SK-N-SH treated with all-trans-retinoic acid at 6 μM for 48 hours (cell line): Measurements from ENCODE around the gene EPN1.

Source experiments
- ATAC-seq: fragments of 200-7000 bp; cut with Tn5 transposase; 3 replicates; pipeline ENCODE4 v1.9.1; 2020; ENCODE audit warnings: mild to moderate bottlenecking, moderate library complexity
- ARNTL ChIP-seq: fragments of 450-650 bp; formaldehyde crosslinking; IDR thresholded peaks from 2 replicates; pipeline ENCODE4 v1.5.0; 2020; ENCODE audit warnings: low read depth, mild to moderate bottlenecking, moderate library complexity, borderline replicate concordance
- BACH2 ChIP-seq: fragments of 250-450 bp; sonication (Bioruptor Pico); IDR thresholded peaks from 2 replicates; pipeline ENCODE4 v1.9.0; 2021; ENCODE audit warnings: mild to moderate bottlenecking, borderline replicate concordance
- CREB5 ChIP-seq: fragments of 250-450 bp; sonication (Bioruptor Pico); IDR thresholded peaks from 2 replicates; pipeline ENCODE4 v1.5.1; 2020; ENCODE audit warnings: low read depth, mild to moderate bottlenecking, moderate library complexity
- CSDC2 ChIP-seq: fragments of 250-450 bp; sonication (Bioruptor Pico); IDR thresholded peaks from 2 replicates; pipeline ENCODE4 v1.5.0; 2020; ENCODE audit warnings: mild to moderate bottlenecking, moderate library complexity
- ESRRG ChIP-seq: fragments of 250-450 bp; sonication (Bioruptor Pico); IDR thresholded peaks from 2 replicates; pipeline ENCODE4 v1.6.1; 2021; ENCODE audit warnings: mild to moderate bottlenecking
- GLIS3 ChIP-seq: fragments of 250-450 bp; sonication (Bioruptor Pico); IDR thresholded peaks from 2 replicates; pipeline ENCODE4 v1.5.0; 2020; ENCODE audit warnings: mild to moderate bottlenecking, moderate library complexity
- ISL1 ChIP-seq: fragments of 250-450 bp; sonication (Bioruptor Pico); IDR thresholded peaks from 2 replicates; pipeline ENCODE4 v2.1.2; 2022; ENCODE audit warnings: mild to moderate bottlenecking, moderate library complexity
- OSR1 ChIP-seq: fragments of 250-450 bp; sonication (Bioruptor Pico); IDR thresholded peaks from 2 replicates; pipeline ENCODE4 v1.8.0; 2022; ENCODE audit warnings: moderate library complexity, mild to moderate bottlenecking, inconsistent platforms
- PPARA ChIP-seq: fragments of 250-450 bp; sonication (Bioruptor Pico); IDR thresholded peaks from 2 replicates; pipeline ENCODE4 v1.5.0; 2020; ENCODE audit warnings: mild to moderate bottlenecking, borderline replicate concordance
- RARB ChIP-seq: fragments of 250-450 bp; sonication (Bioruptor Pico); IDR thresholded peaks from 2 replicates; pipeline ENCODE4 v1.8.0; 2021; ENCODE audit warnings: mild to moderate bottlenecking, moderate library complexity
- SNAI2 ChIP-seq: fragments of 250-450 bp; sonication (Bioruptor Pico); IDR thresholded peaks from 2 replicates; pipeline ENCODE4 v1.5.0; 2020; ENCODE audit warnings: mild to moderate bottlenecking, moderate library complexity
- TCF4 ChIP-seq: fragments of 250-450 bp; sonication (Bioruptor Pico); IDR thresholded peaks from 2 replicates; pipeline ENCODE4 v1.8.0; 2021; ENCODE audit warnings: mild to moderate bottlenecking, moderate library complexity, borderline replicate concordance
- TOX ChIP-seq: fragments of 250-450 bp; sonication (Bioruptor Pico); IDR thresholded peaks from 2 replicates; pipeline ENCODE4 v1.8.0; 2021; ENCODE audit warnings: mild to moderate bottlenecking, moderate library complexity, borderline replicate concordance
- TSHZ2 ChIP-seq: fragments of 250-450 bp; sonication (Bioruptor Pico); IDR thresholded peaks from 2 replicates; pipeline ENCODE4 v1.5.0; 2020; ENCODE audit warnings: mild to moderate bottlenecking, moderate library complexity
- ZC3H10 ChIP-seq: fragments of 250-450 bp; sonication (Bioruptor Pico); IDR thresholded peaks from 2 replicates; pipeline ENCODE4 v1.5.1; 2021; ENCODE audit warnings: mild to moderate bottlenecking, moderate library complexity
- ZFP3 ChIP-seq: fragments of 250-450 bp; sonication (Bioruptor Pico); IDR thresholded peaks from 2 replicates; pipeline ENCODE4 v1.5.0; 2020; ENCODE audit warnings: mild to moderate bottlenecking, moderate library complexity
- ZFP30 ChIP-seq: fragments of 450-650 bp; formaldehyde crosslinking; IDR thresholded peaks from 2 replicates; pipeline ENCODE4 v1.5.0; 2022; ENCODE audit warnings: mild to moderate bottlenecking, moderate library complexity
- ZNF565 ChIP-seq: fragments of 450-650 bp; formaldehyde crosslinking; conservative IDR thresholded peaks from 2 replicates; pipeline ENCODE4 v1.5.0; 2020; ENCODE audit warnings: low read depth, mild to moderate bottlenecking, moderate library complexity
- ZNF70 ChIP-seq: fragments of 450-650 bp; formaldehyde crosslinking; IDR thresholded peaks from 2 replicates; pipeline ENCODE4 v1.5.0; 2020; ENCODE audit warnings: mild to moderate bottlenecking, moderate library complexity
- ZNF8 ChIP-seq: fragments of 450-650 bp; formaldehyde crosslinking; IDR thresholded peaks from 2 replicates; pipeline ENCODE4 v1.5.0; 2020; ENCODE audit warnings: mild to moderate bottlenecking, moderate library complexity
- TF ChIP-seq, protein P1 (sequence below): fragments of 250-450 bp; sonication (Bioruptor Pico); IDR thresholded peaks from 2 replicates; pipeline ENCODE4 v1.5.1; 2021; ENCODE audit warnings: mild to moderate bottlenecking, moderate library complexity
- TF ChIP-seq, protein P2 (sequence below): fragments of 250-450 bp; sonication (Bioruptor Pico); IDR thresholded peaks from 2 replicates; pipeline ENCODE4 v1.8.0; 2021; ENCODE audit warnings: low read depth, mild to moderate bottlenecking, moderate library complexity, borderline replicate concordance

Gene EPN1

DNA sequence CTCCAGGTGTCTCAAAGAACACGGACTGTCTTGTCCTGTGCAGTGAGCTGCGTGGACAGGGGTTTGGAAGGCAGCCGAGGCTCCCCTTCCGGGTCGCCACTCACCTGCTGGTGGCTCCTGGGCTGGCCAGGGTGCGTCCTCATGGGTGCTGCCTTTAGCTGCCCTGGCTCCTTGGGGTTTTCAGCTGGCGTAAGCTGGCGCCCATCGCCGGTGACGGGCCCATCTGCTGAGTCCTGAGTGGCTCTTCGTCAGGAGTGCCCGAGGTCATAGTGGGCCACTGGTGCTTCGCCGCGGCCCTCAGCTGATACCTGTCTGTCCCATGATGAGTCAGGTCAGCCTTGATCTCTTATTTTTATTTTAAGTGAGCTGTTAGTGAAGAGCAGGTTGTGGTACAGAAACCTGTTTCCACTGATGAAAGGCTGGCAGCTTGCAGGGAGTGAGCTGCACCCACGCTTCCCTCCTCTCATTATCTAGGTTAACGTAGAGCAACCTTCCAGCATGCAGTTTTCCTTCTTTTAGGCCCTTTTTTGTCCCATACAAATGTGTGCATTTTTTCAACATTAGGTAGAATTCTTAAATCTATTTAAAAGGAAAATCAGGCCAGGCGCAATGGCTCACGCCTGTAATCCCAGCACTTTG lies 18.4 kb downstream of the EPN1 start:
- ATAC-seq: no peak
- TF ChIP-seq CREB5 (CRISPR knock-in tag) (no peak), ZNF565 (CRISPR knock-in tag) (no peak), TSHZ2 (no peak), OSR1 (CRISPR knock-in tag) (no peak), ESRRG (no peak), TCF4 (CRISPR knock-in tag) (no peak), ARNTL (CRISPR knock-in tag) (no peak)
- TF ChIP-seq, protein P1, sequence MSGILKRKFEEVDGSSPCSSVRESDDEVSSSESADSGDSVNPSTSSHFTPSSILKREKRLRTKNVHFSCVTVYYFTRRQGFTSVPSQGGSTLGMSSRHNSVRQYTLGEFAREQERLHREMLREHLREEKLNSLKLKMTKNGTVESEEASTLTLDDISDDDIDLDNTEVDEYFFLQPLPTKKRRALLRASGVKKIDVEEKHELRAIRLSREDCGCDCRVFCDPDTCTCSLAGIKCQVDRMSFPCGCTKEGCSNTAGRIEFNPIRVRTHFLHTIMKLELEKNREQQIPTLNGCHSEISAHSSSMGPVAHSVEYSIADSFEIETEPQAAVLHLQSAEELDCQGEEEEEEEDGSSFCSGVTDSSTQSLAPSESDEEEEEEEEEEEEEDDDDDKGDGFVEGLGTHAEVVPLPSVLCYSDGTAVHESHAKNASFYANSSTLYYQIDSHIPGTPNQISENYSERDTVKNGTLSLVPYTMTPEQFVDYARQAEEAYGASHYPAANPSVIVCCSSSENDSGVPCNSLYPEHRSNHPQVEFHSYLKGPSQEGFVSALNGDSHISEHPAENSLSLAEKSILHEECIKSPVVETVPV (CRISPR knock-in tag): no peak

GRCh38 chr19:55694241-55694655 lies 19.2 kb downstream of the EPN1 start:
- ATAC-seq: no peak
- TF ChIP-seq ZNF565 (CRISPR knock-in tag): no peak

- no peak for ATAC-seq
- TF ChIP-seq GLIS3 (CRISPR knock-in tag) (no peak), ZFP30 (no peak), ZNF70 (CRISPR knock-in tag) (no peak), OSR1 (CRISPR knock-in tag) (no peak), TOX (CRISPR knock-in tag) (no peak), TCF4 (CRISPR knock-in tag) (no peak), ZFP3 (CRISPR knock-in tag) (no peak), ISL1 (no peak), BACH2 (CRISPR knock-in tag) (no peak), TSHZ2 (no peak), ARNTL (CRISPR knock-in tag) (no peak), PPARA (CRISPR knock-in tag) (no peak), CSDC2 (CRISPR knock-in tag) (no peak), RARB (CRISPR knock-in tag) (no peak), ZNF8 (CRISPR knock-in tag) (no peak), ZC3H10 (CRISPR knock-in tag) (no peak), SNAI2 (CRISPR knock-in tag) (no peak)
- TF ChIP-seq, protein P2, sequence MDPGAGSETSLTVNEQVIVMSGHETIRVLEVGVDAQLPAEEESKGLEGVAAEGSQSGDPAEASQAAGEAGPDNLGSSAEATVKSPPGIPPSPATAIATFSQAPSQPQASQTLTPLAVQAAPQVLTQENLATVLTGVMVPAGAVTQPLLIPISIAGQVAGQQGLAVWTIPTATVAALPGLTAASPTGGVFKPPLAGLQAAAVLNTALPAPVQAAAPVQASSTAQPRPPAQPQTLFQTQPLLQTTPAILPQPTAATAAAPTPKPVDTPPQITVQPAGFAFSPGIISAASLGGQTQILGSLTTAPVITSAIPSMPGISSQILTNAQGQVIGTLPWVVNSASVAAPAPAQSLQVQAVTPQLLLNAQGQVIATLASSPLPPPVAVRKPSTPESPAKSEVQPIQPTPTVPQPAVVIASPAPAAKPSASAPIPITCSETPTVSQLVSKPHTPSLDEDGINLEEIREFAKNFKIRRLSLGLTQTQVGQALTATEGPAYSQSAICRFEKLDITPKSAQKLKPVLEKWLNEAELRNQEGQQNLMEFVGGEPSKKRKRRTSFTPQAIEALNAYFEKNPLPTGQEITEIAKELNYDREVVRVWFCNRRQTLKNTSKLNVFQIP (CRISPR knock-in tag): no peak
- TF ChIP-seq, protein P1 (CRISPR knock-in tag): no peak
Measured at GRCh38 chr19:55694656-55695491, 19.8 kb downstream of the EPN1 start.
